Activated B cell treated with CpG ODN at 0.5 μM for 24 hours (primary cell): Measurements from ENCODE around the gene EIF4A3. TPM values are rescaled to one million over a fixed set of nuclear protein-coding genes. Genes with fewer than 3 reads are reported as not detected.

Experiments used
- ATAC-seq: fragments of 200-7000 bp; cut with Tn5 transposase; one replicate; pipeline ENCODE4 v1.10.0; 2021; ENCODE audit warnings: low read depth, mild to moderate bottlenecking, moderate library complexity
- CTCF ChIA-PET: fragments of 350-600 bp; sonication (Branson Sonifier 250); formaldehyde crosslinking; loops from one replicate; lab custom pipeline; 2021; ENCODE audit warnings: antibody characterized with exemption; lab: Charles Lee
- POLR2A ChIA-PET: fragments of 350-600 bp; sonication (Branson Sonifier 250); formaldehyde crosslinking; loops from one replicate; lab custom pipeline; 2021; ENCODE audit warnings: antibody characterized with exemption; lab: Charles Lee
- DNase-seq: peaks from one replicate; pipeline ENCODE4 v3.0.0; 2022
- H3K27ac Mint-ChIP-seq: one replicate; pipeline ENCODE4 v1.8.0; 2020; ENCODE audit warnings: mixed read lengths
- H3K27me3 Mint-ChIP-seq: one replicate; pipeline ENCODE4 v1.8.0; 2021; ENCODE audit warnings: mixed read lengths
- H3K36me3 Mint-ChIP-seq: one replicate; pipeline ENCODE4 v1.8.0; 2021; ENCODE audit warnings: low read depth, mixed read lengths
- H3K4me1 Mint-ChIP-seq: one replicate; pipeline ENCODE4 v1.8.0; 2021; ENCODE audit warnings: mixed read lengths
- H3K4me3 Mint-ChIP-seq: one replicate; pipeline ENCODE4 v1.8.0; 2020; ENCODE audit warnings: mild to moderate bottlenecking, mixed read lengths
- H3K9me3 Mint-ChIP-seq: one replicate; pipeline ENCODE4 v1.8.0; 2020; ENCODE audit warnings: mixed read lengths
- CTCF ChIP-seq: fragments of 200-600 bp; IDR thresholded peaks from one replicate; pipeline ENCODE4 v1.8.0; 2022; ENCODE audit warnings: antibody characterized with exemption, mild to moderate bottlenecking
- intact Hi-C: fragments of 100-400 bp; cut with micrococcal nuclease; formaldehyde crosslinking; loops from one replicate; pipeline ENCODE4 v1.15.1; 2024
- total RNA-seq: library from RNA; stranded (reverse); gene quantifications from 2 replicates; pipeline ENCODE4 v1.2.3, GENCODE V29; 2022

The EIF4A3 gene
- total RNA-seq, 1 donor from 2014 or later: 88.1 TPM

DNA sequence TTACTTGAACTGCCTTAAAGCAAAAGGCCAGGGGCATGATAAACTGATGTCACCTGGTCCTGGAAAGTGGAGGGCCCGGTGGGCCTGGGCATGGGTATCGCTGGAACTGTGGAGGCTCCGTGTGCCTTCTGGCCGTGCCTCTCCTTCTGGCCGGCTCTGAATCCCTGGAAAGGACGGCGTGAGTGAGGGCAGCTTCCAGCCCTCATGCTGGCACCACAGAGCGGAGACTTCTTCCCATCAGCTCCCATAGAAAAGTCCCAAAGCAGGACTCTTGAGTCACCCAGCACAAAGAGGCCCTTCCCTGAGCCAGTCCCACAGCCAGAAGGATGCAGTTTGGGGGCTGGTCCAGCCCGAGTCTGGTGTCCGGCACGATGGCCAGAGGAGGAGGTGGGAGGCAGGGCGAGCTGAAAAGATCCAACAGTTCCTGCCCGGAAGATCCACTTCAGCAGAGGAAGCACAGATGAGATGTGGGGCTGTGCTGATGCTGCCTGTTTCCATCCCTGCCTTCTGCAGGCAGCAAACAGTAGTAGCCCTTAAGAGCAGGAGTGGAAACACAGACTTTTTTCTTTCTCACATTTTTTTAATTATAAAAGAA lies 37.8 kb downstream of the EIF4A3 start:
- Mint-ChIP-seq H3K4me3 (no peak overlapping the region), H3K4me1 (peaks cover 13% of the 10 kb centered on the region), H3K27me3 (no peaks in the 10 kb centered on the region), H3K36me3 (peaks cover 5% of the 10 kb centered on the region), H3K27ac (no peak overlapping the region), H3K9me3 (no peaks in the 10 kb centered on the region)
- ChIA-PET CTCF (no interaction called here), POLR2A (no interaction called here)
- ATAC-seq (no peak), DNase-seq (no peak)
- intact Hi-C loops: no loop called here
- no peak for TF ChIP-seq CTCF

- H3K9me3 Mint-ChIP-seq: no peaks in the 10 kb centered on the region
Observed at GRCh38 chr17:80108036-80108971, 38.6 kb downstream of the EIF4A3 start.

GRCh38 chr17:80107231-80108021 lies 39.5 kb downstream of the EIF4A3 start:
- Mint-ChIP-seq H3K36me3 (peaks cover 5% of the 10 kb centered on the region), H3K4me1 (peaks cover 5% of the 10 kb centered on the region), H3K9me3 (no peaks in the 10 kb centered on the region), H3K4me3 (no peak overlapping the region), H3K27me3 (no peaks in the 10 kb centered on the region), H3K27ac (no peak overlapping the region)
- CTCF ChIA-PET: no interaction called here
- intact Hi-C loops: no loop called here
- ATAC-seq: no peak
- TF ChIP-seq CTCF: no peak
- POLR2A ChIA-PET: no interaction called here
- DNase-seq: no peak

More at GRCh38 chr17:80108036-80108971, 38.6 kb downstream of the EIF4A3 start:
- ATAC-seq (no peak), DNase-seq (no peak)
- Mint-ChIP-seq H3K36me3 (peaks cover 5% of the 10 kb centered on the region), H3K27ac (no peak overlapping the region), H3K4me1 (peaks cover 10% of the 10 kb centered on the region), H3K27me3 (no peaks in the 10 kb centered on the region), H3K4me3 (no peak overlapping the region)
- ChIA-PET CTCF (no interaction called here), POLR2A (no interaction called here)
- no peak for TF ChIP-seq CTCF
- intact Hi-C loops: no loop called here

- Mint-ChIP-seq H3K36me3 (peaks cover 5% of the 10 kb centered on the region), H3K4me3 (no peak overlapping the region), H3K27ac (no peak overlapping the region), H3K9me3 (no peaks in the 10 kb centered on the region), H3K27me3 (no peaks in the 10 kb centered on the region), H3K4me1 (peaks cover 10% of the 10 kb centered on the region)
- ChIA-PET POLR2A (no interaction called here), CTCF (no interaction called here)
- DNase-seq: no peak
- no peak for ATAC-seq
- TF ChIP-seq CTCF: no peak
- intact Hi-C loops: no loop called here
Observed at GRCh38 chr17:80106751-80107150, 40.2 kb downstream of the EIF4A3 start.

DNA sequence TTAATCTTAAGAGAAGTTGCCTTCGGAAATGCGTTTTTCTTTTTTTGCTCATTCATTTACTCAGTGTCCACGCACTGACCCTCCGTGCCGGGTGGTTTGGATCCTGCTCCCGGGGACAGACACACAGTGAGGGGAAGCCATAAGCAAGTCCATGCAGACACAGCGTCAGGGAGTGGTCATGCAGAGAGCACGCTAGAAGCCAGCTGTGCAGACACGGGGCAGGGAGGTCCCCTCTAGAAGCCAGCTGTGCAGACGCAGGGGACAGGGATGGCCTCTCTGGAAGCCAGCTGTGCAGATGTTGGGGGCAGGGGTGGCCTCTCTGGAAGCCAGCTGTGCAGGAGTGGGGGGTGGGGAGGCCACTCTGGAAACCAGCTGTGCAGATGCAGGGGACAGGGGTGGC lies 40.8 kb downstream of the EIF4A3 start:
- Mint-ChIP-seq H3K4me3 (no peak overlapping the region), H3K27ac (no peak overlapping the region), H3K27me3 (no peaks in the 10 kb centered on the region), H3K9me3 (no peaks in the 10 kb centered on the region), H3K4me1 (peaks cover 10% of the 10 kb centered on the region), H3K36me3 (peaks cover 5% of the 10 kb centered on the region)
- intact Hi-C loops: no loop called here
- no peak for TF ChIP-seq CTCF
- ATAC-seq: no peak
- no peak for DNase-seq
- ChIA-PET CTCF (no interaction called here), POLR2A (no interaction called here)
